SW480 (cell line): ENCODE data around the gene MYLK4.
"Not testable (repeated sequence)": the region's sequence is repeated elsewhere in the genome, so short reads cannot be mapped to it uniquely, and the experiment has no call there.

Source experiments
- DNase-seq: peaks from one replicate; pipeline ENCODE4 v3.0.0-alpha.2; 2016; ENCODE audit warnings: low spot score

MYLK4 gene

GRCh38 chr6:2777249-2777648 lies 26.5 kb upstream of the MYLK4 start:
- no peak for DNase-seq

- DNase-seq: no peak
Observed at GRCh38 chr6:2775003-2775402, 24.3 kb upstream of the MYLK4 start.

- no peak for DNase-seq
Observed at GRCh38 chr6:2773449-2773848, 22.7 kb upstream of the MYLK4 start.

- DNase-seq: no peak
Observed at GRCh38 chr6:2772840-2773239, 22.1 kb upstream of the MYLK4 start.

- no peak for DNase-seq
Observed at GRCh38 chr6:2771079-2771478, 20.4 kb upstream of the MYLK4 start.

GRCh38 chr6:2770171-2770570 lies 19.4 kb upstream of the MYLK4 start:
- no peak for DNase-seq

- DNase-seq: no peak
Observed at GRCh38 chr6:2768696-2769095, 18.0 kb upstream of the MYLK4 start.

- DNase-seq: no peak
Observed at GRCh38 chr6:2767657-2768524, 17.2 kb upstream of the MYLK4 start.

- DNase-seq: no peak
Observed at GRCh38 chr6:2766767-2767656, 16.3 kb upstream of the MYLK4 start.

GRCh38 chr6:2765896-2766766 lies 15.4 kb upstream of the MYLK4 start:
- DNase-seq: peak; percentile 30

- DNase-seq: peak; percentile 96
Observed at GRCh38 chr6:2765166-2765895, 14.6 kb upstream of the MYLK4 start, which contains the start of gene WRNIP1. Gene WRNIP1 (plus strand): TSS chr6:2765393. CDS start chr6:2765623, 230 bp downstream.

GRCh38 chr6:2764610-2765165 lies 14.0 kb upstream of the MYLK4 start:
- peak; percentile 72 for DNase-seq

- DNase-seq: no peak
Observed at GRCh38 chr6:2763876-2764540, 13.3 kb upstream of the MYLK4 start.

- DNase-seq: no peak
Observed at GRCh38 chr6:2763345-2763841, 12.7 kb upstream of the MYLK4 start.

- not testable (repeated sequence) for DNase-seq
Observed at GRCh38 chr6:2762868-2763267, 12.1 kb upstream of the MYLK4 start.

GRCh38 chr6:2760882-2761842 lies 10.4 kb upstream of the MYLK4 start:
- DNase-seq: no peak

GRCh38 chr6:2758980-2759379 lies 8.3 kb upstream of the MYLK4 start:
- no peak for DNase-seq

GRCh38 chr6:2756687-2757224 lies 6.0 kb upstream of the MYLK4 start:
- DNase-seq: no peak

- DNase-seq: no peak
Observed at GRCh38 chr6:2756241-2756640, 5.5 kb upstream of the MYLK4 start.
